ENCODE measurements around the gene FOXP4.

DNA sequence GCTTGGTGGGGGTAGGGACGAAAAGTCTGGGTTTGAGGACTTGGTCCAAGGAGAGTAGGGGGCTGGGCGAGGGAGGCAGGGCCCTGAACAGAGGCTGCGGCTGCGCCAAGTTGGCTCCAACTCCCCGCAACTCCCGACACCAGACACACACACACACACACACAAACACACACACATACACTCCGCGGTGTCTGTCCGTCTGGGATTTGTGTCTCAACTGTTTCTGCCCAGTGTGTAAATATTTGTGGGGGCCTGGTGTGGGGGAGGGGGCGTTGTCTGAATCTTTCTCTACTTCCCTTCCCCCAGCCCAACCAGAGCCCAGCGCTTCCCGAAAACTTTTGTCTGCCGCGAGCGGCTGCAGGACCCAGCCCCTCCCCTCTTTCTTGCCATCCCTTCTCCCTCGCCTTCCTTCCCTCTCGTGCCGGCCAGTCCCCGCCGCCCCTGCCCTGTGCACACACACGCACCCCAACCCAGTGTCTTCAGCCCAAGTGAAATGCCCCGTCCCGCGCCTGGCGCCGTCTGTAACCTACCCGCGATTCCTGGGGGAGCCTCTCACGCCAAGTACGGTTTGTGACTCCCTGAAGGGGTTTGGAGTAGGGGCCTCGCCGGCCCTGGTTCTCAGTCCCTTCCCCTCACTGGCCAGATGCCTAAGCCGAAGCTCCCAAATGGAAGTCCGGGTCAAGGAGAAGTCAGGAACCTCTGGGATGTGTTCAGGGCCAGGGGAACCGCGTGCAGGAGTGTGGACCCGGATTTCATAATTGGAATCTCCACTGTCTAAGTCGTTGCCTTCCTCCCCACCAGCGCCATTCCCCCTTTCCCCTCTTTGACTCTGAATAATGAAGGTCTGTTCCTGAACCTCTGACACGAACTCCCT is 93.0 kb downstream of the FOXP4 start:
- TF ChIP-seq, protein P1, sequence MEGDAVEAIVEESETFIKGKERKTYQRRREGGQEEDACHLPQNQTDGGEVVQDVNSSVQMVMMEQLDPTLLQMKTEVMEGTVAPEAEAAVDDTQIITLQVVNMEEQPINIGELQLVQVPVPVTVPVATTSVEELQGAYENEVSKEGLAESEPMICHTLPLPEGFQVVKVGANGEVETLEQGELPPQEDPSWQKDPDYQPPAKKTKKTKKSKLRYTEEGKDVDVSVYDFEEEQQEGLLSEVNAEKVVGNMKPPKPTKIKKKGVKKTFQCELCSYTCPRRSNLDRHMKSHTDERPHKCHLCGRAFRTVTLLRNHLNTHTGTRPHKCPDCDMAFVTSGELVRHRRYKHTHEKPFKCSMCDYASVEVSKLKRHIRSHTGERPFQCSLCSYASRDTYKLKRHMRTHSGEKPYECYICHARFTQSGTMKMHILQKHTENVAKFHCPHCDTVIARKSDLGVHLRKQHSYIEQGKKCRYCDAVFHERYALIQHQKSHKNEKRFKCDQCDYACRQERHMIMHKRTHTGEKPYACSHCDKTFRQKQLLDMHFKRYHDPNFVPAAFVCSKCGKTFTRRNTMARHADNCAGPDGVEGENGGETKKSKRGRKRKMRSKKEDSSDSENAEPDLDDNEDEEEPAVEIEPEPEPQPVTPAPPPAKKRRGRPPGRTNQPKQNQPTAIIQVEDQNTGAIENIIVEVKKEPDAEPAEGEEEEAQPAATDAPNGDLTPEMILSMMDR (IDR thresholded peaks at IDR 0.05) = no peak
- TF ChIP-seq CHD2 (IDR thresholded peaks at IDR 0.05; ENCODE audit: low read length, partially characterized antibody) = peak; percentile 21
- no peak for TF ChIP-seq EP300 (IDR thresholded peaks at IDR 0.05; ENCODE audit: borderline replicate concordance in 1 of 2, low read depth in 1 of 2, low read length in 1 of 2)
- no peak for TF ChIP-seq RXRA (IDR thresholded peaks at IDR 0.05; ENCODE audit: borderline replicate concordance, low read depth)
- TF ChIP-seq SIN3A (IDR thresholded peaks at IDR 0.05; ENCODE audit: borderline replicate concordance, low read depth, low read length) = no peak
- no peak for TF ChIP-seq NFIC (IDR thresholded peaks at IDR 0.05; ENCODE audit: borderline replicate concordance)
- TF ChIP-seq, protein P2, sequence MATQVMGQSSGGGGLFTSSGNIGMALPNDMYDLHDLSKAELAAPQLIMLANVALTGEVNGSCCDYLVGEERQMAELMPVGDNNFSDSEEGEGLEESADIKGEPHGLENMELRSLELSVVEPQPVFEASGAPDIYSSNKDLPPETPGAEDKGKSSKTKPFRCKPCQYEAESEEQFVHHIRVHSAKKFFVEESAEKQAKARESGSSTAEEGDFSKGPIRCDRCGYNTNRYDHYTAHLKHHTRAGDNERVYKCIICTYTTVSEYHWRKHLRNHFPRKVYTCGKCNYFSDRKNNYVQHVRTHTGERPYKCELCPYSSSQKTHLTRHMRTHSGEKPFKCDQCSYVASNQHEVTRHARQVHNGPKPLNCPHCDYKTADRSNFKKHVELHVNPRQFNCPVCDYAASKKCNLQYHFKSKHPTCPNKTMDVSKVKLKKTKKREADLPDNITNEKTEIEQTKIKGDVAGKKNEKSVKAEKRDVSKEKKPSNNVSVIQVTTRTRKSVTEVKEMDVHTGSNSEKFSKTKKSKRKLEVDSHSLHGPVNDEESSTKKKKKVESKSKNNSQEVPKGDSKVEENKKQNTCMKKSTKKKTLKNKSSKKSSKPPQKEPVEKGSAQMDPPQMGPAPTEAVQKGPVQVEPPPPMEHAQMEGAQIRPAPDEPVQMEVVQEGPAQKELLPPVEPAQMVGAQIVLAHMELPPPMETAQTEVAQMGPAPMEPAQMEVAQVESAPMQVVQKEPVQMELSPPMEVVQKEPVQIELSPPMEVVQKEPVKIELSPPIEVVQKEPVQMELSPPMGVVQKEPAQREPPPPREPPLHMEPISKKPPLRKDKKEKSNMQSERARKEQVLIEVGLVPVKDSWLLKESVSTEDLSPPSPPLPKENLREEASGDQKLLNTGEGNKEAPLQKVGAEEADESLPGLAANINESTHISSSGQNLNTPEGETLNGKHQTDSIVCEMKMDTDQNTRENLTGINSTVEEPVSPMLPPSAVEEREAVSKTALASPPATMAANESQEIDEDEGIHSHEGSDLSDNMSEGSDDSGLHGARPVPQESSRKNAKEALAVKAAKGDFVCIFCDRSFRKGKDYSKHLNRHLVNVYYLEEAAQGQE (IDR thresholded peaks at IDR 0.05; ENCODE audit: low read depth, low read length) = no peak
- no peak for TF ChIP-seq JUND (IDR thresholded peaks at IDR 0.05)
- TF ChIP-seq ELF1 (IDR thresholded peaks at IDR 0.05) = no peak
- no peak for TF ChIP-seq RFX5 (IDR thresholded peaks at IDR 0.05; ENCODE audit: low read length)
